HG02981 (cell line): ENCODE data around the gene SUPT4H1.

Experiments
- ATAC-seq: cut with Tn5 transposase; IDR thresholded peaks from one replicate; pipeline ENCODE4 v1.9.1; 2021; ENCODE audit warnings: mild to moderate bottlenecking, moderate library complexity; ENCODE audit not compliant: unreplicated experiment

SUPT4H1 gene

DNA sequence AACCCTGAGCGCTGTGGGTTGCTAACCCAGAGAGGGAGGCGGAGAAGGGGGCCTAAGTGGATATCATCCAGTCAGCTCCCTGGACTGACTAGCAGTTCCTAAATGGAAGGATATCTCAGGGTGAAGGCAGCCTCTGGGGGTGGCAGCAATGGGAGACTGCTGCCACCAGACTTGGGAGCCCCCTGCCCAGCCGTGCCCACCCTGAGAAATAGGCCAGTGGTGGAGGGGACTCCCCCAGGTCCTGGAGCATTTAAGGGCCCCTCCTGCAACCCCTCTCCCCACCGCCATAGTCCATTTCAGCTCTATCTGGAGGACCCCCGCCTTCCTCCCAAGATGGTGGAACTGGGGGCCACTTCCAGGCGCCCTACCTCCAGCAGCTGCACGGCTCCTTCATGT lies 31.8 kb downstream of the SUPT4H1 start:
- ATAC-seq: no peak

DNA sequence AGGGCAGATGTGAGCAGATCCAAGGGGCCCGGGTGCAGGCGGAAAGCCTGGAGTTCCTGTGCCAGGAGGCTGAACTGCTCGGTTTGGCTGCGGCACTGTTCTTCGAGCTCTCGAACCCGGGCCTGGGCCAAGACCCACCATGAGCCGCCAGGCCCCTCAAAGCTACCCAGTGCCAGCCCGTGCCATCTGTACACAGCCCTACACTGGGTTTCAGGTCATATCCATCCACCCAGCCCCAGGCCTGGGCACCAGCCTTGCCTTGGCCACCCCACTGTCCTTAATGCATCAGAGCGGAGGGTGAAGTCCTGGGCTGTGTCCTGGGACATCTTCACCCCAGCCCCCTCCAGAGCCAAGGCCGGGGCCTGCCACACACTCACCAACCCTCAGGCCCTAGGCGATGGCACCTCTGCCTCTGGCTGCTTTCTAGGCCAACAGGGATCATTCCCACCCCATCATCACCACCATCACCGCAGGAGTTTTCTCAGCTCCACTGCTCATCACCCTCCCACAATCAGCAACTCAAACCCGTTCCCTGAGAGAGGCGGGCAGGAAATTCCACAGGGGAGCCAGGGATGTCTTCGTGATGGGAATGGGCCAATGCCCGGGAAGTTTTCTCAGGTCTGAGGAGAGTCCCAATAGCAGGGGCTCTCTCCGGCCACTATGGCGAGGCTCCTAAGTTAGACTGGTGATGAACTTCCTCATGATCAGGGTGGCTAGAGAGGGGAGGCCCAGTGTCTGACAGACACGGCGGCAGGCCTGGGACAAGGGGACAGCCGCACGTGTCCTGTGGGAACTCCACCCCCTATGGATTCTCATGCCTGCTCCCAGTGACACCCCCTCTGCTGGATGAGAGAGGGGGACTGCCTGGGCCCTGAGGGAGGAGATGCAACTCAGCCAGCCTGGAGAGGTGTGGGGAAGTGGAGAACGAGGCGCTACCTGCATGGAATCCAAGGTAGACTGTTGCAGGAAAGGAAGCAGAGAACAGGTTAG lies 32.5 kb downstream of the SUPT4H1 start:
- ATAC-seq: no peak

DNA sequence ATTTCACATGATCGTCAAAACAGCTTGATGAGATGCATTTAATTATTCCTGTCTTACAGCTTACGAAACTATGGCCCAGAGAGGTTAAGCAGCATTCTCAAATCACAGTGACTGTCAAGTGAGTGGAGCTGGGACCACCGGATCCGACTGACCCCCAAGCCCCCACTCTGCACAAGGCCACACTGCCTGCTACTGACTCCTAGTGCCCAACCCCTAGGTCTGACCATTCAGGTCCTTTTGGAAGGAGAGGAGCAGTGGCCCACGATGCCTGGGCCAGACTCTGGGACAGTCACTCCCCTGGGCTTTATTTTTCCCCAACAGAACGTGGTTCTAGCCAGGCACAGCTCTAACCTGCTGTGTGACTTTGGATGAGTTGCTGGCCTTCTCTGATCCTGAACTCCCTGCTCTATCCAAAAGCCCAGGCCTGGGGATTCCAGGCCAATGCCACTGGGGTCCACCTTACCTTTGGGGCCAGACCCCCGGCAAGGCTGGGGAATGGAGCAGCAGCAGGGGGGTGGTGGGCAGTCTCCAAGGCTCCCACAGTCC lies 33.3 kb downstream of the SUPT4H1 start:
- no peak for ATAC-seq

DNA sequence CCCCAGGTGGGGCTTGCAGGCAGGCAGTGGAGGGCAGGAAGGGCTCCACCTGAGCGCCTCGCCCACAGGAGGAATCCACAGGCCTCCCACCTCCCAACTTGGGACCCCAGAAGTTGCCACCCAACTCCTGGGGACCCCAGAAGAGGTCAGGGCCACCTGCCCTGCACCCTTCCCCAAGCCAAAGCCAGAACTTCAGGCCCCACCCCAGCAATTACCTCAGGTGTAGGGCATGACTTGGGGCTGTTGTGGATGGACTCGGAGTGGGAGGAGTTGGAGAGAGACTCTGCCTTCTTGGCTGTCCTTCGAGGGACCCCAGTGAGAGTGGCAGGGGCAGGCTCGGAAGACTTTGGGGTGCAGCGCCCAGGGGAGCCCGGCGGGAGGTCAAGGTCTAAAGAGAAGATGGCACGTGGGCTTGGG lies 33.9 kb downstream of the SUPT4H1 start:
- no peak for ATAC-seq

DNA sequence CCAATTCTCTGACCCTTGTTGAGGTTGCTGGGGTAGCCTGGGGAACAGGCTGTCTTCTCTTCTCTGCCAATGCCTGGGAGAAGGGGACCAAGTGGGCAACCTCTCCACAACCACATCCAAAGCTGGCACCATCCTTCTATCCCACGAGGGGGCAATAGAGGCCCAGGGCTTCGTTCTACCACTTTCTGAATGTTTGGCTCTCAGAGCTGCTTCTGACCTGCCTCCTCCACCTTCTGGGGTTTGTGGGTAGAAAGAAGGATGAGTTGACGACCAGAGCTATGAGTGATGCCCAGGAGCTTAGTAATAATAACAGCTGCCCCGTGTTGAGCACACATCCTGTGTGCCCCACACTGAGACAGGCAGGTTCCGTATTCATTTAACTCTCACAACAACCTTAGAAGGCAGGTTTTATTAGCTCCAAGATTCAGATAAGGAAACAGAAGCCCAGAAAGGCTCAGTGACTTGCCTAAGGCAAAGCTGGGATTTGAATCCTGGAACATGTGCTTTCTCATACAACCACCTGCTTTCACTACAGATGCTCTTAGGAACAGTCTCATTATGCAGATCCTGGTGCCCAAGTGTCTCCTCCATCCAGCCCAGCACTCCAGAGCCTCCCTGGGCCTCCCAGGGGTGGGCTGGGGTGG lies 34.5 kb downstream of the SUPT4H1 start:
- peak; percentile 74 for ATAC-seq

DNA sequence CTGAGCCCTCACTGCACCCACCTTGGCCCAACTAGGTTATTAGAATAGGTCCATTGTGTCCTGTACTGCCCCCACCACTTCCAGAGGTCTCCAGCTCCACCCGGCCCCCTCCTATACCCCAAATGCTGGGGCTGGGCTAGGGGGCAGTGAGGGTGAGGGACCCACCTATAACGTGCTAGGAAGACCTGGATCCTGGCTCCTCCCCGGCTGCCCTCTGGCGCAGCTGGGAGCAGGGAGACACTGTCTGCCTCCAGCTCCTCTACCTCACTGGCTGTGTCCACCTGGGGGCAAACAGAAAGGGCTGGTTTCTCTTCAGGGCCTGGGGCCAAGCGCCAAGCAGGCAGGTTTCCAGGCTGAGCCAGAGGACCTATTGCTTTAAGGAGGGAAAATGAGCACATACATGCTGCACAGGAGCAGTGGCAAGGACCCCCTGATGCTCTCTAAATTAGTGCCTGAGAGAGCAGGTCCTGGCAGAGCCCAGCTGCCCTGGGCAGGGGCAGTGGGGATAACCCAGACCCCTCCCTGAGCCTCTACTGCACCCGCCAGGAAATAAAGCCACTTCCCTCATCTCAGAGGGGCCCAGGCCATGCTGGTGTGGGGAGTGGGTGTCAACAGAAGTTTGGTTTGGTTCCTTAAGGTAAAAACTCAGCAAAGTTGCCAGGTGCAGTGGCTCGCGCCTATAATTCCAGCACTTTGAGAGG lies 35.6 kb downstream of the SUPT4H1 start:
- ATAC-seq: no peak

DNA sequence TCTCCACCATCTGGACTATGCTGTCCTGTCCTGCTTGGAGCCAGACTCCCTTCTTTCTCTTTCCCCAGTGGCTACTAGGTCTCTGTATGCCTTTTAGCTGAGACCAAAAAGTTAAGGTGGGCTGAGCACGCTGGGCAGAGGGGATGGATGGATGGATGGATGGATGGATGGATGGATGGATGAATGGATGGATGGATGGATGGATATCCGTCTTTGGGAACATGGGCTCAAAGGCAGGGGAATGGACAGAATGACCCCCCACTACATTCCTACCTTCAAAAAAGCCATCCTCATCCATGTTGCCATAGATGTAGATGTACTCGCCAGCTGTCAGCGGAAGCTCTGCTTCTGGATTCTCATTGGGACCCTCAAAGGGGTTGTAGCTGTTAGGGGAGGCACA lies 36.3 kb downstream of the SUPT4H1 start:
- ATAC-seq: no peak

DNA sequence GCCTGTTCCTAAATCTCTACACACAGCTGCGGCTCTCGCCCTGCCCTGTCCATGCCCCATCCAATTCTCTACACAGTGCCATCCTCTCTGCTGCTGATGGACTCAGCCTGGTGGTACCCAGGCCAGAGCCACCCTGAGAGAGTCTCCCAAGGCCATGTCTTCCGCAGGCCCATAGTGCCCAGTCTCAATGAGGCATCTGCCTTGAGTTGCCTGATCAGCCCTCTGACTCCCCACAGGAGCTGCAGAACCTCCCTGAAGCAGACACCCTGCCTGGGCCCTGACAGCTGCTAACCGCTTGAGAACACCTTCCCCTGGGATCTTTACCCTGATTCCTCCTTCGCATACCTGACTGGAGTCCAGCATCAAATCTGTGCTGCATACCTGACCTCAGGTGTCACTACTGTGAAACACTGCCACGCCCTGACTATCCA lies 36.7 kb downstream of the SUPT4H1 start:
- ATAC-seq: no peak

DNA sequence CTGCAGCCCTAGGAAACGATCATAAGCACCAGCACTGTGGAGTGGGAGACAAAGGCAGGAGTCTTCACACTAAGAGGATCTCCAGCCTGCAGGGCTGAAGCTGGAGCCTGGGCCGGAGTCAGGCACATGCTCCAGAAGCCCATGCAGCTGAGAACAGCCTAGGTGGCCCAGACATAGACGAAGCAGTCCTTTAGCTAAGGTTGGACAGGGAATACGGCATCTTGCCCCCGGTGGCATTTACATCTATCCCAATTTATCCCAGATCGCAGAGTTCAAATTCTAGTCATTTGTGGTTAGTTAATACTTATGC lies 37.3 kb downstream of the SUPT4H1 start:
- no peak for ATAC-seq

DNA sequence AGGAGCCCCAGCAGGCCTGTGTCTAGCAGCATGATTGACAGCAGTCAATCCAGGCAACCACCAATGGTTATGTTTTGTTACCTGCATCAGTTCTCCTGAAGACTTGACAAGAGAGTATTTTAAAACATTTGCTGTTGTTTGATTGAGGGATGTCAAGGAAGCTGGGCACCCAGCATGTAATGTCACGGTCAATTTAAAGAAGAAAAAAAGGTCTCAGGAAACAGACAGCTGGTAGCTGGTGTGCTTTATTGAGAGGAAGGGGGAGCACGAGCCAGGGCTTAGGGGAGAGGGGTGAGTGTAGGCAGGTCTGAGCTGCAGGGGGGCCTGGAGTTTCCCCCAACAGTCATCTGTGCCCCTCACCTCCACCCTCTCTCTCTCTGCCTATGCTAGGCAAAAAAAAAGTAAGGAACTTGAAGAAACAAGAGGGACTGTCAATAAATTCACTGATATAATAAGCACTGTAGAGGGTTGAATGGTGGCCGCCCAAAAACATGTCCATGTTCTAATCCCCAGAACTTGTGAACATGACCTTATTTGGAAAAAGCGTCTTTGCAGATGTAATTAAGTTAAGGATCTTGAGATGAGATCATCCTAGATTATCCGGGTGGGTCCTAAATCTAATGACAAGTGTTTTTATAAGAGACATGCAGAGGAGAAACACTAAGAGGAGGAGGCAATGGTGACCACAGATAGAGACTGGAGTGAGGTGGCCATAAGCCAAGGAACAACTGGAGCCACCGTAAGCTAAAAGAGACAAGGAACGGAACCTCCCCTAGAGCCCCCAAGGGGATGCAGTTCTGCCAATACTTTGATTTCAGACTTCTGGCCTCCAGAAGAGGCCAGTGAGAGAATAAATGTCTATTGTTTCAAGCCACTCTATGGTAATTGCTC lies 37.9 kb downstream of the SUPT4H1 start:
- ATAC-seq: no peak

DNA sequence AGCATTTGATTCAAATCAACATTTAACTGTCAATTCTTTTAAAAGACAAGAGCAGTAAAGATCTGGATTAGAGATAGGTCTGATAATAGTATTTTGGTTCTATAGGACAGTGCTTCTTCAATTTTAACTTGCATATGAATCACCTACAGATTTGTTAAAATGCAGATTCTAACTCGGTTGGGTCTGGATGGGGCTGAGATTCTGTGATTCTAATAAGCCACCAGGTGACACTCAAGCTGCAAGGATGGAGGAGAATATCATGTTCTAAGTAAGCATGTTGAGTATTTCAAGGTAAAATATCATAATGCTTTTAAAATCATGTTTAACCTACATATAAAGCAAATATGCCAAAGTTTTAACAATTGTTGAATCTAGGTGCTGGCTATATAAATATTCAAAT lies 39.2 kb downstream of the SUPT4H1 start:
- no peak for ATAC-seq

DNA sequence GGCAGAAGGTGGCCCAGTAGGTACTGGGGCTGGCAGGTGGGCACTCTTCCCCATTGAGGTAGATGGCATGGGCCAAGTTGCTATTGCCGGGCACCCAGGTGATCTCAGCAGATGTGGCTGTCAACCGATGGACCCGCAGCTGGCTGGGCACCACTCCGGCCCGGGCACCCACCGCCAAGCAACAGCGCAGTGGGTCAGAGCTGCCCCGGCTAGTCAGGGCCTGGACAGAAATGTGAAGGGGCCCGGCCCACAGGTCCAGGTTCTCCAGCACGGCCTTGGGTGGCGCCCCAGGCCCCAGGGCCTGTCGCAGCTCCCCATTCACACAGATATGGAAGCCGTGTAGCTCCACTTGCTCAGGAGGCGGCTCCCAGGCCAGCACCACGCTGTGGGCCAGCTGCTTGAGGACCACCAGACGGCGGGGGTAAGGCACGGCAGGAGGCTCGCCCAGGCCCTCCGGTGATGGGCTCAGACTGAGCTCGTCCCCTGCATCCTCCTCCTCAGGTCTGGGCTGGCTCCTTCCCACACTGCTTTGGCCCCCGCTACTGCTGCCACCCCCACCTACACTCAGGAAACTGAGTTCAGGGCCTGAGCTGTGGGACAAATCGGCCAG lies 39.9 kb downstream of the SUPT4H1 start:
- ATAC-seq: no peak

DNA sequence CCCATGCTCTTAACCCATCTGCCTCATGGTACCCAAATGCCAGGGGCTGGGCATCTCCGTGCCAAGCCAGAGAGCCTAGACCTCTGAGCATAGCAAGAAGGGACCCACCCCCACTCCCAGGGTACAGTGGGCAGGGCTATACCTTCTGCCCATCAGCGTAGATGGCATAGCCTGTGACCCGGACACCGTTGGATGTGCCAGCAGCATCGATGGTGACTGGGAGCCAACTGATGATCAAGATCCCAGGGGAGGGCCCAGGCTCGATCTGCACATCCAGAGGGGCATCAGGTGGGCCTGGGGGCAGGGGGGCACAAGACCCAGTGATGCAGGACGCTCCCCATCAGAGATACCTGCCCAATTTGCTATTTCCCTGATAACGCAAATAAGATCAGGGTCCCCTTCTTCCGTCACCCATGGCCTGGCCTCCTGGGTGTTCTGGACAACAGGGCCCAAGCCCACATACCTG lies 40.5 kb downstream of the SUPT4H1 start:
- ATAC-seq: no peak

DNA sequence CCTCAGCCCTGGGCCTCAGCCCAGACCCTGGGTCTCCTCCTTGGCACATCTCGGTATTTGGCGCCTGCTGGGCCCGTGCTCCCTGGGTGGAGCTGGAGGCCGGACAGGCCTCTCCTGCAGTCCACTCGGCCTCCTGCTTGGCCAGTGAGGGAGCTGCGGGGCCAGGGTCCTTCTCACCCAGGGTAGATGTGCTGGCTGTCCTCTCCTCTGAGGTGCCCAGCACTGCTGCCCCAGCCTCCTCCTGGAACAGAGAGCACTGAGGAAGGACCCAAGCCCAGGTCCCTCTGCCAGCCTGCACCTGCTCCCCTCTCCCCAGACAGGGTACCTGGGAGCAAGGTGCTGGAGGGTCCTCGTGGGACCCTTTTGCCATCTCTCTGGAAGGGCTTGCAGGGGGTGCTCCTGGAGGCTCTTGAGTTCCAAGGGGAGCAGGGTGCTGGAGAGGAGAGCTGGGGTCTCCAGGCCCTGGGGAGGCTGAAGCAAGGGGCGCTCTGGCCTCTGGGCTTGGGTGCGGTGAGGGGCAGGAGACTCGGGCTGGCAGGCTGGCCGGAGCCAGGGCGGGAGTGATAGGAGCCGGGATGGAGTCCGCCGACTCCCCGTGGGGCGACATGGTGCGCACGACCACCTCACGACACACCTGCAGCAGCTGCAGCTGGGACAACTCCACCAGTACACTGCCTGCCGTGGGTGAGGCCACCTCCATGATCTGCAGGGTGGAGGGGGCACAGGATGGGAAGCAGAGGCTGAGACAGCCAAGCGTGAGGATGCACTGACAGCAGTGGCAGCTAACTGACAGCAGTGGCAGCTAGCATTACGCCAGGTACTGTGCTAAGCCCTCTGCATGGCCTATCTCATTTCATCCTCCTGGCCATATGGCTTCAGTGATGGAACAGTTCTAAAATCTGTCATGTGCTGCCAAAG lies 41.2 kb downstream of the SUPT4H1 start:
- no peak for ATAC-seq

DNA sequence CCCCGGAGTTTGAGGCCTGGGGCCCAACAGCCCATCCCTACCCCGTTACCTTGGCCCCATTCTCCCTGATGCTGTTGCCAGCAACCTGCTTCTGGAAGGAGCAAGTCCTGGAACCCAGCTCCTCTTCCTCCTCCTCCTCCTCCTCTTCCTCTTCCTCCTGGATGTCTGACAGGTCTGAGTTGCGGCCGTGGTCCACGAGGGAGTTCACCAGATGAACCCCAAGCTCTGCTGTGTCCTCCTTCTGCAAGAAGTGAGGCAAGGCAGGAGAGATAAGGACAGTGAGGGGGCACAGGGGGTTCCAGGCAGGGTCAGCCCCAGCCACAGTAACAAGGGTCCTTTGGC lies 42.1 kb downstream of the SUPT4H1 start:
- no peak for ATAC-seq

DNA sequence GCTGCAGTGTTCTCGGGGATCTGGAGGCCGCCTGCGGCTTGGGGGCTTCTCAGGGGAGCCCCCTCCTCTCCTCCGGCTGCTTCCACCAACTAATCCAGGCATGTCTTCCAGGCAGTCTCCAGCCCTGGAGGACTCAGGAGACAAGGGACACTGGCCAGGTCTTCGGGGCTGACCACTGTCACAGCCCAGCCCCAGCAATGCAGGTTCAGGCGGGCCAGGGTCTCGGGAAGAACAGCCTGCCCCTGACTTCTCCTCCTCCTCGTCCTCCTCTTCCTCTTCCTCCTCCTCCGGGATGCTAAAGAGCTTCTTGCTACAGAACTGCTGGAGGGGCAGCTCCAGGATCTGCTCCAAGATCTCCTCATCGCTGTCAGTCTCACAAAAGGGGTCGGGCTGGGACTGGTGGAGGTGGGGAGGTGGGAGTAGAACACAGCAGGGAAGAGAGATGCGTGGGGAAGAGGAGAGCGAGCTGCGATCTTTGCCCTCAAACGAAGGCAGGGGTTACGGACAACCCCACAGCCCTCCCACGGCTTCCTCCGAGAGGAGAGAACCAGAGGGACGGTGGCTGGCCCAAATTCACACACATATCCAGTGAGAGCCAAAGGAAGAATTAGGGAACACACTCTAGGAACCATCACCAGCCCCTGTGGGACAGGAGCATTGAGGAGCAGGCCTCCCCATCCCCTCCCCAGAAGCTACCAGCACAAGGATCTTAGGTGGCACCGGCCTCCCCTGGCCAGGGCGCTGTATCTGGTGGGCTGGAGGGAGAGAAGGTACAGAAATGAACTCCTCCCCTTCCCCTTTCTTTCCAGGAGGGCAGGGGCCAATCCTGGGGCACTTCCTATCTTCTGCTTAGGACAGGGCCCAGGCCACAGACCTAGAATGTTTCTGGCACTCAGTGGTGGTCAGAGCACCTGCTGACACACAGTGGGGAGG lies 42.8 kb downstream of the SUPT4H1 start:
- ATAC-seq: no peak

DNA sequence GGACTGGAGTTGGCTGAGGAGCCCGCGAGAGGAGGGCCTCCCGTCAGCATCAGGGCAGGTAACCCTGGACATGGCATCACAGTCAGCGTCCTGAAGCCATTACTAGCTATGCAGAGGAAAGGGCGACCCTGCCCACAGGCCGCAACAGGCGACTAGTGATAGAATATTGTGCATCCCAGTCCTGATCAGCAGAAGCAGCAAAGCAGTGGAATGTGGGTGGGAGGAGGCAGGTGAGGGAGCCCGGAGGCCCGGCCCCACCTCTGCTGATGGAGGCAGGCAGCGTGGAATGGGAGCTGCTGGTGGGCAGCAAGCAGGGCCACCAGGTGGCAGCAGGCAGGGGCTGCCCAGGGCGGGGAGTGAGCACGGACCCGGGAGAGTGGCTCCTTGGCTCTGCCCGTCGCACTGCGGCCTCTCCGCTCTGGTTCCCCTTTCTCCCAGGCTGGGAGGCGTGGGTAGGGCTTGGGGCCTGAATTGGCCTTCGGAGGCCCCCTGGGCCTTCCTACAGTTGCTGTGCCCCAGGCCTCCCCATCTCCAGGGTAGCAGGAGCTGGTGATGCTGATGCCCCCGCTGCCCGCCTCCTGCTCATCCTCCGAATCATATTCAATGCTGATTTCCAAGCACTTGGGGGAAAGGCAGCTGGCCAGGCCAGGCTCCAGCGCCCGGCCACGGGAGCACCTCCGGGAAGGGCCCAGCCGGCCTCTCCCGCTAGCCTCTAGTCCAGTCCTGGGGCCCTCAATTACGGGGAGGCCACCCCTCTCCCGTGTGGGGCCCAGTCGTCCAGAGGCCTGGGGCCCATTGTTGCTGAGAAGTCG lies 43.6 kb downstream of the SUPT4H1 start:
- no peak for ATAC-seq
